GM12878 (cell line): ENCODE measurements around the gene GABBR2. TPM values are rescaled to one million over a fixed set of nuclear protein-coding genes. Genes with fewer than 3 reads are reported as not detected.

Source experiments
- ATAC-seq: fragments of 200-7000 bp; cut with Tn5 transposase; 3 replicates; pipeline ENCODE4 v1.9.1; 2020; ENCODE audit warnings: mild to moderate bottlenecking, moderate library complexity
- BruUV-seq: library from RNA; stranded (reverse); fragments of 400-500 nt; replicated peaks from 2 replicates; lab custom pipeline; 2021; lab: Mats Ljungman, UMichigan
- CTCF ChIA-PET: fragments of 300-600 bp; sonication (Branson Sonifier 250); formaldehyde crosslinking; extraction: SDS; loops from one replicate; lab custom pipeline; 2021; ENCODE audit warnings: inconsistent platforms; lab: Yijun Ruan, JAX
- POLR2A ChIA-PET: fragments of 350-600 bp; formaldehyde crosslinking; extraction: SDS; loops from one replicate; lab custom pipeline; 2021; ENCODE audit warnings: inconsistent platforms; lab: Charles Lee
- RAD21 ChIA-PET: fragments of 300-600 bp; sonication (Branson Sonifier 250); formaldehyde crosslinking; loops from one replicate; lab custom pipeline; 2023; ENCODE audit warnings: antibody characterized with exemption; ENCODE audit not compliant: unreplicated experiment; lab: Charles Lee
- SMC1A ChIA-PET: fragments of 300-600 bp; sonication (Branson Sonifier 250); formaldehyde crosslinking; loops from one replicate; lab custom pipeline; 2023; ENCODE audit not compliant: unreplicated experiment, uncharacterized antibody; lab: Charles Lee
- DNase-seq: peaks from one replicate; pipeline ENCODE4 v3.0.0-alpha.2; 2011; ENCODE audit warnings: low read depth, low spot score
- FAIRE-seq: peaks from 3 replicates; lab custom pipeline; 2011; peaks lifted over from hg19 to GRCh38; lab: Jason Lieb, UNC
- H2AFZ ChIP-seq: 2 replicates; pipeline ENCODE4 v1.6.0; 2011; ENCODE audit warnings: low read depth, low read length, control low read depth; ENCODE audit not compliant: control insufficient read depth
- H3K27ac ChIP-seq: 2 replicates; pipeline ENCODE4 v1.5.1; 2011; ENCODE audit warnings: control low read depth; ENCODE audit not compliant: control insufficient read depth, insufficient read depth
- H3K27me3 ChIP-seq, 2 experiments: replicated peaks in 1 of 2; 2 replicates each; pipeline versions ENCODE4 v1.6.0 to v1.6.1; 2011; ENCODE audit warnings: low read length in 1 of 2; ENCODE audit not compliant: control insufficient read depth in 2 of 2, insufficient read depth in 2 of 2
- H3K36me3 ChIP-seq, 2 experiments: 2 replicates each; pipeline ENCODE4 v1.5.1; 2011; ENCODE audit warnings: low read length in 1 of 2; ENCODE audit not compliant: control insufficient read depth in 2 of 2, insufficient read depth in 2 of 2
- H3K4me1 ChIP-seq: 2 replicates; pipeline ENCODE4 v1.6.1; 2011; ENCODE audit warnings: mild to moderate bottlenecking, low read length, moderate library complexity, mixed read lengths; ENCODE audit not compliant: control insufficient read depth, insufficient read depth
- H3K4me2 ChIP-seq: 2 replicates; pipeline ENCODE4 v1.6.0; 2011; ENCODE audit warnings: control low read depth; ENCODE audit not compliant: control insufficient read depth, insufficient read depth
- H3K4me3 ChIP-seq: fragments of 200-600 bp; sonication (generic); 2 replicates; pipeline ENCODE4 v1.5.1; 2016
- H3K79me2 ChIP-seq: 2 replicates; pipeline ENCODE4 v1.6.0; 2011; ENCODE audit warnings: low read length; ENCODE audit not compliant: control insufficient read depth, insufficient read depth
- H3K9ac ChIP-seq: 2 replicates; pipeline ENCODE4 v1.8.0; 2011; ENCODE audit warnings: low read length, control low read depth, mixed read lengths; ENCODE audit not compliant: control insufficient read depth, insufficient read depth
- H3K9me3 ChIP-seq: replicated peaks from 3 replicates; pipeline ENCODE4 v1.5.1; 2011; ENCODE audit warnings: mild to moderate bottlenecking, low read length; ENCODE audit not compliant: control insufficient read depth, insufficient read depth
- H4K20me1 ChIP-seq: 2 replicates; pipeline ENCODE4 v1.6.0; 2011; ENCODE audit not compliant: control insufficient read depth, insufficient read depth
- IKZF1 ChIP-seq: fragments of 450-650 bp; conservative IDR thresholded peaks from 2 replicates; pipeline ENCODE4 v1.6.1; 2017; ENCODE audit warnings: antibody characterized with exemption, mild to moderate bottlenecking
- MTA3 ChIP-seq: IDR thresholded peaks from 2 replicates; pipeline ENCODE4 v1.6.1; 2012; ENCODE audit warnings: low read length, inconsistent platforms, borderline replicate concordance
- NR2C1 ChIP-seq: fragments of 450-650 bp; IDR thresholded peaks from 2 replicates; pipeline ENCODE4 v1.6.1; 2017; ENCODE audit warnings: antibody characterized with exemption, mild to moderate bottlenecking, moderate library complexity
- NRF1 ChIP-seq: conservative IDR thresholded peaks from 2 replicates; pipeline ENCODE4 v1.6.1; 2011; ENCODE audit warnings: mild to moderate bottlenecking, low read depth, low read length, improper control_type of control experiment
- RAD21 ChIP-seq: IDR thresholded peaks from 2 replicates; pipeline ENCODE4 v1.6.1; 2011; ENCODE audit warnings: mild to moderate bottlenecking, low read depth, low read length, moderate library complexity; ENCODE audit not compliant: insufficient read depth
- ZNF217 ChIP-seq: fragments of 450-650 bp; IDR thresholded peaks from 2 replicates; pipeline ENCODE4 v1.6.1; 2017; ENCODE audit warnings: antibody characterized with exemption, mild to moderate bottlenecking
- ZNF24 ChIP-seq: fragments of 450-650 bp; IDR thresholded peaks from 2 replicates; pipeline ENCODE4 v1.6.1; 2017; ENCODE audit warnings: antibody characterized with exemption, mild to moderate bottlenecking
- in situ Hi-C: fragments of 300-500 bp; cut with MboI; formaldehyde crosslinking; loops from 9 replicates; pipeline ENCODE4 v1.14.3; 2018; ENCODE audit warnings: mixed read lengths
- intact Hi-C: fragments of 100-400 bp; cut with micrococcal nuclease; formaldehyde crosslinking; loops from one replicate; pipeline ENCODE4 v1.14.2; 2022; ENCODE audit not compliant: unreplicated experiment
- polyA plus RNA-seq, 11 experiments: library from polyadenylated mRNA; depleted of rRNA in 4 of 11; unstranded in 6 of 11; stranded (reverse) in 5 of 11; fragments of >200 nt; fragmentation: Nextera tagmentation in 4 of 11; fragmentation: Illumina TruSeq in 1 of 11; extraction: Ambion mirVana in 4 of 11; extraction: Trizol in 1 of 11; gene quantifications; 1 replicate in 1 of 11; 2 replicates in 10 of 11; pipeline versions ENCODE4 v1.2.1 to v1.2.3, GENCODE V29; 2011 to 2016; ENCODE audit warnings: inconsistent platforms in 2 of 11, missing spikeins in 2 of 11, low read depth in 1 of 11
- total RNA-seq, 4 experiments: library from RNA; depleted of rRNA in 3 of 4; stranded (reverse); fragments of >200 nt in 3 of 4; fragmentation: Illumina TruSeq in 1 of 4; extraction: Trizol in 1 of 4; gene quantifications; 2 replicates each; pipeline versions ENCODE4 v1.2.1 to v1.2.3, GENCODE V29; 2013 to 2021
- TF ChIP-seq, protein P1 (sequence below): IDR thresholded peaks from 2 replicates; pipeline ENCODE4 v1.6.1; 2011; ENCODE audit warnings: low read depth, low read length, improper control_type of control experiment, borderline replicate concordance
- TF ChIP-seq, protein P2 (sequence below): fragments of 450-650 bp; IDR thresholded peaks from 2 replicates; pipeline ENCODE4 v1.6.1; 2016; ENCODE audit warnings: mild to moderate bottlenecking, moderate library complexity, borderline replicate concordance

Gene GABBR2
- total and polyA plus RNA-seq, 10 of the 15 experiments (the other 5 are each of a cell fraction or from before 2014, with no cell fraction given), result 0.02 to 2.2 (median 0.06) TPM; not detected in 2

DNA sequence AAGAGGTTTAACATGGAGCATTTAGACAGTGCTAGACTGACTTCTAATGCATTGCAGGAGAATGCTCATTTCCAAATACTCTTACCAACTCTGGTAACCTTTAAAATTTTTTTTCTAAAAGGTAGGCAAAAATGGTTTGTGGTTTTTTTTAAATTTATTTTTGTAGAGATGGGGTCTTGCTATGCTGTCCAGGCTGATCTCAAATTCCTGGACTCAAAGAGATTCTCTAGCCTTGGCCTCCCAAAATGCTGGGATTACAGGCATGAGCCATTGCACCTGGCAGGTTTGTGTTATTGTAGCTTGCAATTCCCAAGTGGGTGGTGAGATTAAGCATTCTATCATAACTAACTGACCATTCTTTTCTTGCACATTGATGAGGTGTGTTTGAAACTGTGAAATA is 410.3 kb downstream of the GABBR2 start:
- H3K4me2 ChIP-seq, result no peak overlapping the region
- H3K9ac ChIP-seq, result no peak overlapping the region
- CTCF ChIA-PET, result no interaction called here
- intact Hi-C loops, result no loop called here
- no peaks in the 10 kb centered on the region for H3K36me3 ChIP-seq
- H3K4me1 ChIP-seq, result no peaks in the 10 kb centered on the region
- H3K79me2 ChIP-seq, result no peaks in the 10 kb centered on the region
- RAD21 ChIA-PET, result no interaction called here
- TF ChIP-seq ZNF217 (no peak), NRF1 (no peak), NR2C1 (no peak), RAD21 (no peak), IKZF1 (no peak), MTA3 (no peak), ZNF24 (no peak)
- TF ChIP-seq, protein P1, sequence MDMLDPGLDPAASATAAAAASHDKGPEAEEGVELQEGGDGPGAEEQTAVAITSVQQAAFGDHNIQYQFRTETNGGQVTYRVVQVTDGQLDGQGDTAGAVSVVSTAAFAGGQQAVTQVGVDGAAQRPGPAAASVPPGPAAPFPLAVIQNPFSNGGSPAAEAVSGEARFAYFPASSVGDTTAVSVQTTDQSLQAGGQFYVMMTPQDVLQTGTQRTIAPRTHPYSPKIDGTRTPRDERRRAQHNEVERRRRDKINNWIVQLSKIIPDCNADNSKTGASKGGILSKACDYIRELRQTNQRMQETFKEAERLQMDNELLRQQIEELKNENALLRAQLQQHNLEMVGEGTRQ, result no peak
- TF ChIP-seq, protein P2, sequence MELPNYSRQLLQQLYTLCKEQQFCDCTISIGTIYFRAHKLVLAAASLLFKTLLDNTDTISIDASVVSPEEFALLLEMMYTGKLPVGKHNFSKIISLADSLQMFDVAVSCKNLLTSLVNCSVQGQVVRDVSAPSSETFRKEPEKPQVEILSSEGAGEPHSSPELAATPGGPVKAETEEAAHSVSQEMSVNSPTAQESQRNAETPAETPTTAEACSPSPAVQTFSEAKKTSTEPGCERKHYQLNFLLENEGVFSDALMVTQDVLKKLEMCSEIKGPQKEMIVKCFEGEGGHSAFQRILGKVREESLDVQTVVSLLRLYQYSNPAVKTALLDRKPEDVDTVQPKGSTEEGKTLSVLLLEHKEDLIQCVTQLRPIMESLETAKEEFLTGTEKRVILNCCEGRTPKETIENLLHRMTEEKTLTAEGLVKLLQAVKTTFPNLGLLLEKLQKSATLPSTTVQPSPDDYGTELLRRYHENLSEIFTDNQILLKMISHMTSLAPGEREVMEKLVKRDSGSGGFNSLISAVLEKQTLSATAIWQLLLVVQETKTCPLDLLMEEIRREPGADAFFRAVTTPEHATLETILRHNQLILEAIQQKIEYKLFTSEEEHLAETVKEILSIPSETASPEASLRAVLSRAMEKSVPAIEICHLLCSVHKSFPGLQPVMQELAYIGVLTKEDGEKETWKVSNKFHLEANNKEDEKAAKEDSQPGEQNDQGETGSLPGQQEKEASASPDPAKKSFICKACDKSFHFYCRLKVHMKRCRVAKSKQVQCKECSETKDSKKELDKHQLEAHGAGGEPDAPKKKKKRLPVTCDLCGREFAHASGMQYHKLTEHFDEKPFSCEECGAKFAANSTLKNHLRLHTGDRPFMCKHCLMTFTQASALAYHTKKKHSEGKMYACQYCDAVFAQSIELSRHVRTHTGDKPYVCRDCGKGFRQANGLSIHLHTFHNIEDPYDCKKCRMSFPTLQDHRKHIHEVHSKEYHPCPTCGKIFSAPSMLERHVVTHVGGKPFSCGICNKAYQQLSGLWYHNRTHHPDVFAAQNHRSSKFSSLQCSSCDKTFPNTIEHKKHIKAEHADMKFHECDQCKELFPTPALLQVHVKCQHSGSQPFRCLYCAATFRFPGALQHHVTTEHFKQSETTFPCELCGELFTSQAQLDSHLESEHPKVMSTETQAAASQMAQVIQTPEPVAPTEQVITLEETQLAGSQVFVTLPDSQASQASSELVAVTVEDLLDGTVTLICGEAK, result no peak
- ATAC-seq, result no peak
- H3K9me3 ChIP-seq, result no peaks in the 10 kb centered on the region
- no peak overlapping the region for H3K27ac ChIP-seq
- POLR2A ChIA-PET, result no interaction called here
- H3K27me3 ChIP-seq, result no peaks in the 10 kb centered on the region
- H4K20me1 ChIP-seq, result no peaks in the 10 kb centered on the region
- SMC1A ChIA-PET, result interaction anchor here (0.6 kb wide), 1 partner anchor 21 kb away, joined by 4 read pairs; no protein-coding TSS in a partner anchor
- H2AFZ ChIP-seq, result no peak overlapping the region
- in situ Hi-C loops, result no loop called here
- H3K4me3 ChIP-seq, result no peak overlapping the region
- no TSS peak for BruUV-seq
- no peak for DNase-seq
- FAIRE-seq, result no peak
